GM11168 (cell line): ENCODE measurements around the gene CDH4.

Source experiments
- in situ Hi-C: fragments of 300-500 bp; cut with MboI; formaldehyde crosslinking; loops from one replicate; pipeline ENCODE4 v1.12.0; 2022; ENCODE audit warnings: low sequenced_read_pairs; ENCODE audit not compliant: unreplicated experiment

Gene CDH4

GRCh38 chr20:61649860-61650162, 397.8 kb downstream of the CDH4 start:
- in situ Hi-C loops: no loop called here

- in situ Hi-C loops: no loop called here
Measured at GRCh38 chr20:61650912-61651733, 399.1 kb downstream of the CDH4 start.

DNA sequence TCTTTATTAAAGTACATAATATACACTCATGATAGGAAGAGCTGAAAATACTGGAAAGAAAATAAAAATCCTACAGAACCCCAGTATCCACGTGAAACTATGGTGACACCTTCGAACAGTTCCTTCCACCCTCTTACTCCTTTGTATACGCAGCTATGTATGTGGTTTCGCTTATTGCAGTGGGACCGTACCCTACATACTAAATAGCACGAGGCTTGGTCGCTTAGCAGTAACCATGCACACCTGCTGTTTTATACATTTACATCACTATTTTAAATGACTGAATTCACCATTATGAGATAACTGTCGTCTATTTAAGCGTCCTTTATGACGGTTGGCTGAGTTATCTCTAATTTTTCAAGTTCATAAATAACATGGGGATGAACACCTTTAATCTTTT, 400.1 kb downstream of the CDH4 start:
- in situ Hi-C loops: no loop called here

DNA sequence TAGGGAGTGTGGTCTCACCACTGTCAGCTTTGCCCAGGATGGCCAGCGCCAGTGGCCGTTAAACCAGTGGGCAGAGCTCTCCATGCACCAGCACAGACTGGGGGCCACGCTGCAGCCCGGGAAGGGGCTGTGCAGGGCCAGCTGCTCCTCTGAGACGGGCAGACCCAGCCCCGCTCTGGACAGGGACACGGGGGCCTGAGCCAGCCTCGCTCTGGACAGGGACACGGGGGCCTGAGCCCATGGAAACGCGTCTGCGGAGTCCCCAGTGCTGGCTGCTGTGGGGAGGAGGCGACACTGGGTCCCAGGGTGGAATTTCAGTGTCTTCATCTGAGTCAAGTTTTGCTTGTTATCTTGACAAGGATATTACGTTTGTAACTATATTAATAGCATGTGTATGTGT, 402.7 kb downstream of the CDH4 start:
- in situ Hi-C loops: no loop called here

DNA sequence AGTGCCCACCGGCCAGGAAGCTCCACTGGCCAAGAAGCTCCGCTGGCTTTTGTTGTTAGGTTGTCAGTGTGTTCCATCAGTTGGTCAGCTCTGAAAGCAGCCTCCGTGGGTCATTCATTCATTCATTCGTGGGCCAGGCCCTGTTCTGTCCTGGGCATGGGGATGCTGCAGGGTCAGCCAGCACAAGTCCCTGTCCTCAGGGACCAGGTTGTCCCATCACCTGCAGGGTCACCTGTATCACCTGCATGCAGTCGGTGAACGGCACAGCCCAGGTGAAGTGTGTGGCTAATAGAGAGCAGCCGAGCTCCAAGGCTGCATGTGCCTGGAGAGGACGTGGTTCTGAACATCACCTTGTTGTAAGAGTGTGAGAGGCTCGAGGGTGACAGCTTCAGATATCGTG, 403.5 kb downstream of the CDH4 start:
- in situ Hi-C loops: no loop called here

GRCh38 chr20:61656198-61656597, 404.1 kb downstream of the CDH4 start:
- in situ Hi-C loops: no loop called here

GRCh38 chr20:61657721-61658377, 405.8 kb downstream of the CDH4 start:
- in situ Hi-C loops: no loop called here

DNA sequence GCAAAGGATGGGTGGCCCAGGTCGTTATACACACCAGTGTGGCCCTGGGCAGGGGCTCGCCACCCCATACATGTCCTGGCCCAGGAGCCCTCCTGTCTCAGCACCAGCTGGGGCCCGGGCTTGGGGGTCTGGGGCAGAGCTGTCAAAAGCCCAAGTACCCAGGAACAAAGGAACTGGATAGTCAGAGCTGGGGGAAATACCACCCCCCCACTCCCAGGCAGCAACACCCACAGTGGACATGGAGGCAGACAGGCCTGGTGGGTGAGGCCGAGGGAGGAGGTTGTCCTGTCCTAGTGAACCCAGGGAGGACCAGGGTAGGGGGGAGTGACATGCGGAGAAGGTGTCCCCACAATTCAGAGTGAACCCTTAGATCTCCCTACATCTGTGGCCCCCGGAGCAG, 406.5 kb downstream of the CDH4 start:
- in situ Hi-C loops: no loop called here

DNA sequence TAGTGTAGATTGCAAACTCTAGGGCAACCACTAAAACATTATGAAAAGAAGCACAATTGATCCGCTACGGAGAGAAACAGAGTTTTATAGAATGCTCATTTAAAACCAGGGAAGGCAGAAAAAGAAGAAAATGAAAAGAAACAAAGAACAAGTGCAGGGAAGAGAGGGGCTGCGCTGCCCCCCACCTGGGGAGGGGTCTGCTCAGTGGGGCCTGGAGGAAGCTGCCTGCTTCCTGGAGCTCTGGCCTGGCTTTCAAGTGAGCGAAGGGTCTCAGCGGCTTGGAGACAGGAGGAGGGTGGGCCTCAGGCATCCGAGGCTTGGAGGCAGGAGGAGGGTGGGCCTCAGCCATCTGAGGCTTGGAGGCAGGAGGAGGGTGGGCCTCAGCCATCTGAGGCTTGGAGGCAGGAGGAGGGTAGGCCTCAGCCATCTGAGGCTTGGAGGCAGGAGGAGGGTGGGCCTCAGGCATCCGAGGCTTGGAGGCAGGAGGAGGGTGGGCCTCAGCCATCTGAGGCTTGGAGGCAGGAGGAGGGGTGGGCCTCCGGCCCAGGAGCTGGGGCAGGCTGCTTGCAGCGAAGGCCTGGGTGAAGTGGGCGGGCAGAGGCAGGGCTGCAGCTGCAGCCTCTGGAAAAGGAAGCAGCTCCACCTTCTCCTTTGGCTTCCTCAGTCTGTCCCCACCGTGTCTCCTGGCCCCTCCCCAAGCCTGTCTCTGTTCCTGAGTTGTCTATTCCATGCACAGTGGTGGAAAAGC, 407.4 kb downstream of the CDH4 start:
- in situ Hi-C loops: no loop called here

DNA sequence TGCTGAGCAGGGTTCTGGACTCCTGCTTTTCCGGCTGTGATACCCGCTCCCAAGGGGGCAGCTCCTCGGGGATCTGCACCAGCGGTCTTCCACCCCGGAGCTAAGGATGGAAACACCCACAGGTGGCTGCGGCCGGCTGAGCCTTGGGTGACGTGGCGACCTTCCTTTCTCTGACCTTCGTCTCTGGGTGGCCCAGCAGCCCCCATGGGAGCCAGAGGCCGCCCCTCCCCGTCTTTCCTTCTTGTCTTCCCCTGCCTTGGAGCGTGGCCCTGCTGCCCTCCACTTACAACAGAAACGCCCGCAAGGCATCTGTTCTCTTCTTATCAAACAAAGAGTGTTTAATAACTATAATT, 407.9 kb downstream of the CDH4 start:
- in situ Hi-C loops: no loop called here

GRCh38 chr20:61660559-61660958, 408.5 kb downstream of the CDH4 start:
- in situ Hi-C loops: no loop called here

DNA sequence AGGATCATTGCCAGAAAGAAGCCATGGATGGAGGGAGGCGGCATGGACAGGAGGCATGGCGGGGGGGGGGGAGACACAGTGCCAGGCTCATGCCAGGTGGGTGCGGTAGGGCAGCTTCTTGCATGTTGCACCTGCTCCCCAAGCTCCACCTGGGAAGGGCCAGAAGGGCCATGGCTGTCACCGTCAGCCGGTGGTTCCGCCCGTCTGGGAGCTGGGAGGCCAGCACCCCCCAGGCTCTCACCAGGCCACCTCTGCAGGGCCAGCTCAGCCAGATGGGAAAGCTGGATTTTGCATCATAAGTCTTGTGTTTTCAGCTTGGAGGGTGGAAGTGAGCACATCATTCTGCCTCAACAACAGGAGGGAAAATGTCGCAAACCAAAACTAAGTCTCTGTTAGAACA, 409.0 kb downstream of the CDH4 start:
- in situ Hi-C loops: no loop called here

DNA sequence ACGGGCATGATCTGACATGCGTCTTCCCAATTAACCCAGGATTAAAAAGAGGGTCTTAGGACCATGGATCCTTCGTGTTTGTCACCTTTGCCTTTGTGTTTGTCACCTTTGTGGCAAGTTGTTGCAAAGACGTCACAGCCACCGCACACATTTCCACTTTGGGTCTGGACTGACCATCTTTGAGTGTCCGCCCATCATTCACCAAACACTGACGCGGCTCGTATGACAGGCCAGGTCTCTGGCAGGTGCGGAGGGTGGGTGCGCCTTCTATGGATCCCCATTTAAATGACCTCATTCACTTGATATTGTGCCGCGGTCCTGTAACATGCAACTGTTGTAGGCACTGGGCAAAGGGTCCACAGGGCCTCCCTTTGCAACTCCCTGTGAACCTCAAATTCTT, 409.5 kb downstream of the CDH4 start:
- in situ Hi-C loops: no loop called here

DNA sequence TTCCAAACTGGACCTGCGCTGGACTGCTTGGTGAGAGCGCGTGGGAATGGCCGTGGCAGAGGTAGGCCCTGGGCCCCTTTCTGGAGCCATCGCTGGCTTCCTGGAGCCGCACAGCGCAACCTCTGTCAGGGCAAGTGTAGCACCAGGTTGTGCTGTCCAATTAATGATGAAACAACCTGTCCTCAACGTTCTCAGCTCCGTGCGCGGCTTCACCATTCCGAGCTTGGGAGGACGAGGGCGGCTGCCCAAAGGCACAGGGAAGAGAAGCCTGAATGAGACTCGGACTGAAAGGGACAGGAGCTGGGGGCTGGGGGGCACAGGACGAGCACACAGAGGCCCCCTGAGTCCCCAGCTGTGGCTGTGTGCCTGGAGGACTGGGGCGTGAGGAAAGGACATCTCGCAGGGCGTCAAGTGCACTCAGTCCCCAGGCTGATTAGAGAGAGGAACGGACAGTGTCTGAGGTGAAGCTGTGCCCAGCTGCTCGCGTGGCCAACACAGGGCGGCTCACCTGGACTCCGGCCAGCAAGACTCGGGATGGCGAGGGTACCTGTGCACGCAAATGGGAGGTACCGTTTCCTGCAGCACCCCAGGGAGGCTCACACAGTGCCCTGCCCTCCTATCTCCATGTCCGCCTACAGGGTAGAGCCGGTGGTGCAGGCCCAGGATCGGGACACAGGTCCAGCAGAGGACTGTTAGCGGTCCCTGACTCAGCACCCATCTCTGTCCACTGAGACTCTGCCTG, 410.3 kb downstream of the CDH4 start:
- in situ Hi-C loops: no loop called here

- in situ Hi-C loops: no loop called here
Measured at GRCh38 chr20:61662968-61663331, 410.9 kb downstream of the CDH4 start.

- in situ Hi-C loops: no loop called here
Measured at GRCh38 chr20:61663521-61664425, 411.7 kb downstream of the CDH4 start.

GRCh38 chr20:61664556-61665320, 412.7 kb downstream of the CDH4 start:
- in situ Hi-C loops: no loop called here

DNA sequence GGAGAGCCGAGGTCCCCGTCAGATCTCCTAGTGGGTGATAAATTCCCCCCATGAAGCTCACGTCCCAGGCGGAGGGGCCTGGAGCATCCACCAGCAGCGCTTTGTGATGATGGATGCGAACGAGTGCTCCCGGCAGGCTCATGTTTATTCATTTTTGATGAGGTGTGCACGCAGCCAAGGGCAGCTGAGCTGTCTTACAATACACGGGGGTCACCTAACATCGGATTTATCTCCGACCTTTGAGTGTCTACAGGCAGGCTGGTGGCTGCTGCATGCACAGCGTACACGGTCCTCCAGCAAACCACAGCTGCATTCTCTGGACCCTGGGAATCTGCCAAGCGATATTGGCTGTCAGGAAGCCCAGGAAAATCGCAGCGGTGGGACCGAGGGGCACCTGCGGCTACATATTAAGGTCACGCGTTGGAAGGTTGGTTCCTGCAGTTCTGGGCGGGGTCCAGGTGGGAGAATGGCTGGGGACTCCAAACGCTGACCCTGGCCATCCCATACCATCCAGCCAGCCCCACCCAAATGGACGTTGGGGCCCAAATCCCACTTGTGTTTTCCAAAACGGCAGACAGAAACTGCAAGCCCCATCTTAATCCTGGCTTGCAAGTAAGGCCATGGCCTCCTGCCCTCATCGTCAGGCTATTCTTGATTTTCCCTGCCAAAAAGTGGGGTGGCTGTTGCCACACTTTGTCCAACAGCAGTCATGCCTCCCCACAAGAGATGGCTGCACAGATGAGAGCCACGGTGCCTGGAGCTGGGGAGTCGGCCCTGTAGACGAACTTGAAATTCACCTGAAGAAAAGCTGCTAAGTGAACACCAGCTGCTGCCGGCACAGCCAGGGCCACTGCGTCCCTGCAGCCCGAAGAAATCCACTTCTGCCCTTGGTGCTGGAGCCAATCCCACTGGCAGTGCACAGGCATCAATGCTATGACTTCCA, 413.7 kb downstream of the CDH4 start:
- in situ Hi-C loops: no loop called here
